ENCODE results near the gene TENM3. TPM values are rescaled to one million over a fixed set of nuclear protein-coding genes. Genes with fewer than 3 reads are reported as not detected.

The TENM3 gene
- total RNA-seq, 2 experiments from 2014 or later, result not detected

DNA sequence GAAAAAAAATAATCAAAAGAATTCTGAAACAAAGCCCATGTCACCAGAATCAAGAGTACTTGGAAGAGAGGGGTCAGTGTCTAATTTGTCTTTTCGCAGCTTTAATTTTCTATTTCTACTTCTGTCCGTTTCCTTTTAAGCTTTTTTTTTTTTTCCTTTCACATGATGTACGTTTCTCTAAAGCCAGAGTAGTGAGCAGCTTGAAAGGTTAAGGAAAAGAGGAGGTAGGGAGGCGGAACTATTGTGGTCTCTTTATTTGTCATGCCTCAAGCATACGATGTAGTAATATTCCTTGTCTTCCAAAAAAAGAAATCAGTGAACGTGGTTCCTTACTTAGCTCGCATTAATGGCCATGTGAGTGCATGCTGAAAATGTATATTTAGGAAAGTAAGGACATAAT lies 311.5 kb downstream of the TENM3 start:
- ChIA-PET CTCF (no interaction called here), POLR2A (no interaction called here)
- DNase-seq, result no peak
- peaks cover 3% of the 10 kb centered on the region for H3K27me3 Mint-ChIP-seq (ENCODE audit: low read depth)
- no peak for ATAC-seq
- no peaks in the 10 kb centered on the region for H3K4me1 Mint-ChIP-seq (ENCODE audit: low read depth)
- H3K36me3 Mint-ChIP-seq (ENCODE audit: low read depth), result no peaks in the 10 kb centered on the region
- no peaks in the 10 kb centered on the region for H3K9me3 Mint-ChIP-seq (ENCODE audit: insufficient read depth)
- no peak overlapping the region for H3K4me3 Mint-ChIP-seq
- H3K27ac Mint-ChIP-seq, result no peak overlapping the region

DNA sequence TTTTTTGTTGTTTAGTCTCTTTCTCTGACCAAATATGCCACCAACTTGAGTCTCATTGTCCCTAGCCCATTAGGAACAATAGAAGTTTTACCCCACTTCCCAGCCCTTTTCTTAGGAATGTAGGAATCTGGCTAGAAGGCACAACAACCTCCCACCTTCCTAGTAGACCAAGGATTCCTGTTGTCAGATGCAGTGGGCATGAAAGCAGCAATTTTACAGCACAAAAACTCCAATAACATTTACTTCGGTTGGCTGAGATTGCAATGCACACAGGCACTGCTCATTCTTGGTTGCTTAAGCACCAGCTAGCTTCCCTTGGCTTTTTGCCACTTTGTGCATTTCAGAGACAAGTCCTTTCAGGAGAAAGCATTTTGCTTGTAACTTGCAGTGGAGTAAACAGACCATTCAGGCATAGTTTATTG lies 312.8 kb downstream of the TENM3 start:
- no peaks in the 10 kb centered on the region for H3K36me3 Mint-ChIP-seq (ENCODE audit: low read depth)
- H3K27me3 Mint-ChIP-seq (ENCODE audit: low read depth), result peaks cover 4% of the 10 kb centered on the region
- no peak overlapping the region for H3K27ac Mint-ChIP-seq
- H3K9me3 Mint-ChIP-seq (ENCODE audit: insufficient read depth), result no peaks in the 10 kb centered on the region
- POLR2A ChIA-PET, result no interaction called here
- H3K4me3 Mint-ChIP-seq, result no peak overlapping the region
- DNase-seq, result no peak
- CTCF ChIA-PET, result no interaction called here
- ATAC-seq, result no peak
- no peaks in the 10 kb centered on the region for H3K4me1 Mint-ChIP-seq (ENCODE audit: low read depth)

- POLR2A ChIA-PET, result no interaction called here
- no peak for ATAC-seq
- H3K27me3 Mint-ChIP-seq (ENCODE audit: low read depth), result peaks cover 4% of the 10 kb centered on the region
- no peaks in the 10 kb centered on the region for H3K36me3 Mint-ChIP-seq (ENCODE audit: low read depth)
- no peak overlapping the region for H3K4me3 Mint-ChIP-seq
- no peak overlapping the region for H3K27ac Mint-ChIP-seq
- H3K9me3 Mint-ChIP-seq (ENCODE audit: insufficient read depth), result no peaks in the 10 kb centered on the region
- no peaks in the 10 kb centered on the region for H3K4me1 Mint-ChIP-seq (ENCODE audit: low read depth)
- CTCF ChIA-PET, result no interaction called here
- no peak for DNase-seq
Measured at GRCh38 chr4:182556580-182556979, 313.4 kb downstream of the TENM3 start.

GRCh38 chr4:182560358-182560757 lies 317.2 kb downstream of the TENM3 start:
- Mint-ChIP-seq H3K4me1 (ENCODE audit: low read depth) (no peaks in the 10 kb centered on the region), H3K27me3 (ENCODE audit: low read depth) (peaks cover 1% of the 10 kb centered on the region), H3K4me3 (no peak overlapping the region), H3K36me3 (ENCODE audit: low read depth) (no peaks in the 10 kb centered on the region), H3K27ac (no peak overlapping the region), H3K9me3 (ENCODE audit: insufficient read depth) (no peaks in the 10 kb centered on the region)
- CTCF ChIA-PET, result no interaction called here
- POLR2A ChIA-PET, result no interaction called here
- ATAC-seq (no peak), DNase-seq (no peak)

DNA sequence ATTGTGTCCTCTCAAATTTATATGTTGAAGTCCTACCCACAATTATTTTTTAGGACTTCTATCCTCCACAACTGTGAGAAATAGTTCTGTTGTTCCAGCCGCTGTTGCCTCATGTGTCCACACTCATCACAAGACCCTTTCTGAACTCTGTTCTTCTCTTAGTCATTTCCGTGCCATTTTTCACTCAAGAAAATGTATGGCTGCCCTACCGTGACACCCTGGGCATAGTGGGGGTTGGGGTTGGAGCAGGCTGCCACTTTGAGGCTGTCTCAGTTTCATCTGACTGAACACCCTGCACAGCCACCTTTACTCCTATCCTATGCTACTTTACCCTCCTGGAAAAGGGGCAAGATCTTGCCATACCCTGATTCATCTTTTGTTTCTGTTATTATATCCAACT lies 319.1 kb downstream of the TENM3 start:
- no peak for ATAC-seq
- no peaks in the 10 kb centered on the region for H3K36me3 Mint-ChIP-seq (ENCODE audit: low read depth)
- H3K4me3 Mint-ChIP-seq, result no peak overlapping the region
- H3K4me1 Mint-ChIP-seq (ENCODE audit: low read depth), result no peaks in the 10 kb centered on the region
- no peaks in the 10 kb centered on the region for H3K9me3 Mint-ChIP-seq (ENCODE audit: insufficient read depth)
- peaks cover 1% of the 10 kb centered on the region for H3K27me3 Mint-ChIP-seq (ENCODE audit: low read depth)
- no peak overlapping the region for H3K27ac Mint-ChIP-seq
- ChIA-PET CTCF (no interaction called here), POLR2A (no interaction called here)
- DNase-seq, result no peak

DNA sequence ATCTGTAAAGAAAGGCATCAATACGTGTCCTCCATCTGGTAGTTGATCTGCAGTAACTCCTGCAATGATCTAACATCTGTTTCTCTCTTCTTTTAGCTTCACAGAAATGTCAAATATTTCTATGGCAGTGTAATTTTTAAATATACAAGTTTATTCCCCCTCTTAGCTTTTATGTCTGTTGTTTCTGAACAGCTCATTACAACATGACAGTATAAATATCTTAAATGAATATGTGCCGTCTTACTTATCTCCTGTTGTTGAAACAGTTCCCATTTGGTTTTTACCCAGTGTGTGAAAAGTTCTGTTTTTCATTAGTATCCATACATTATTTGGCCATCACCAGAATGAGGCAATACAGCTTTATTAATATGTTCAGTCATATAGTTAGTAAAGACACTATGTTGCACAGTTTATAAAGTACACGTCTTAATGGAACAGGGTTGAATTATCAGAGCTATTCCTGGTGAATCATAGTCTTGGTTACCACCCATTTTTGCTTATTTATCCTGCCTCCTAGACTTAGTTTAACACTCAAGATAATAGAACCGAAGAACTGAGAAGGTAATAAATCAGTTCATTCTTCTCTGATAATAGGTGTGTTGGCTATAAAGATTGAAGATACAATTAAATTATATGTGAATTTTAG lies 321.6 kb downstream of the TENM3 start:
- no peaks in the 10 kb centered on the region for H3K4me1 Mint-ChIP-seq (ENCODE audit: low read depth)
- H3K27ac Mint-ChIP-seq, result no peak overlapping the region
- CTCF ChIA-PET, result no interaction called here
- H3K27me3 Mint-ChIP-seq (ENCODE audit: low read depth), result peaks cover 1% of the 10 kb centered on the region
- POLR2A ChIA-PET, result no interaction called here
- H3K9me3 Mint-ChIP-seq (ENCODE audit: insufficient read depth), result no peaks in the 10 kb centered on the region
- no peaks in the 10 kb centered on the region for H3K36me3 Mint-ChIP-seq (ENCODE audit: low read depth)
- ATAC-seq (no peak), DNase-seq (no peak)
- no peak overlapping the region for H3K4me3 Mint-ChIP-seq

- Mint-ChIP-seq H3K27me3 (ENCODE audit: low read depth) (no peaks in the 10 kb centered on the region), H3K36me3 (ENCODE audit: low read depth) (no peaks in the 10 kb centered on the region), H3K4me1 (ENCODE audit: low read depth) (no peaks in the 10 kb centered on the region), H3K4me3 (no peak overlapping the region), H3K27ac (no peak overlapping the region), H3K9me3 (ENCODE audit: insufficient read depth) (no peaks in the 10 kb centered on the region)
- no peak for ATAC-seq
- DNase-seq, result no peak
- CTCF ChIA-PET, result no interaction called here
- POLR2A ChIA-PET, result no interaction called here
Measured at GRCh38 chr4:182567119-182567518, 323.9 kb downstream of the TENM3 start.

GRCh38 chr4:182569561-182569960 lies 326.4 kb downstream of the TENM3 start:
- CTCF ChIA-PET, result no interaction called here
- no peak for DNase-seq
- H3K4me1 Mint-ChIP-seq (ENCODE audit: low read depth), result no peaks in the 10 kb centered on the region

GRCh38 chr4:182574706-182575105 lies 331.5 kb downstream of the TENM3 start:
- Mint-ChIP-seq H3K27me3 (ENCODE audit: low read depth) (no peaks in the 10 kb centered on the region), H3K27ac (no peak overlapping the region), H3K9me3 (ENCODE audit: insufficient read depth) (no peaks in the 10 kb centered on the region), H3K4me3 (no peak overlapping the region), H3K4me1 (ENCODE audit: low read depth) (no peaks in the 10 kb centered on the region), H3K36me3 (ENCODE audit: low read depth) (no peaks in the 10 kb centered on the region)
- no peak for ATAC-seq
- no peak for DNase-seq
- CTCF ChIA-PET, result interaction anchor here (0.7 kb wide), 1 partner anchor 33 kb away, joined by 3 read pairs; no protein-coding TSS in a partner anchor
- POLR2A ChIA-PET, result no interaction called here

More at GRCh38 chr4:182569561-182569960, 326.4 kb downstream of the TENM3 start:
- Mint-ChIP-seq H3K9me3 (ENCODE audit: insufficient read depth) (no peaks in the 10 kb centered on the region), H3K27me3 (ENCODE audit: low read depth) (no peaks in the 10 kb centered on the region), H3K27ac (no peak overlapping the region), H3K36me3 (ENCODE audit: low read depth) (no peaks in the 10 kb centered on the region), H3K4me3 (no peak overlapping the region)
- ATAC-seq, result no peak
- POLR2A ChIA-PET, result no interaction called here

- DNase-seq (no peak), ATAC-seq (no peak)
- CTCF ChIA-PET, result no interaction called here
- Mint-ChIP-seq H3K36me3 (ENCODE audit: low read depth) (no peaks in the 10 kb centered on the region), H3K4me3 (no peak overlapping the region), H3K4me1 (ENCODE audit: low read depth) (no peaks in the 10 kb centered on the region), H3K27ac (no peak overlapping the region), H3K27me3 (ENCODE audit: low read depth) (no peaks in the 10 kb centered on the region), H3K9me3 (ENCODE audit: insufficient read depth) (no peaks in the 10 kb centered on the region)
- POLR2A ChIA-PET, result no interaction called here
Measured at GRCh38 chr4:182575225-182575624, 332.0 kb downstream of the TENM3 start.

DNA sequence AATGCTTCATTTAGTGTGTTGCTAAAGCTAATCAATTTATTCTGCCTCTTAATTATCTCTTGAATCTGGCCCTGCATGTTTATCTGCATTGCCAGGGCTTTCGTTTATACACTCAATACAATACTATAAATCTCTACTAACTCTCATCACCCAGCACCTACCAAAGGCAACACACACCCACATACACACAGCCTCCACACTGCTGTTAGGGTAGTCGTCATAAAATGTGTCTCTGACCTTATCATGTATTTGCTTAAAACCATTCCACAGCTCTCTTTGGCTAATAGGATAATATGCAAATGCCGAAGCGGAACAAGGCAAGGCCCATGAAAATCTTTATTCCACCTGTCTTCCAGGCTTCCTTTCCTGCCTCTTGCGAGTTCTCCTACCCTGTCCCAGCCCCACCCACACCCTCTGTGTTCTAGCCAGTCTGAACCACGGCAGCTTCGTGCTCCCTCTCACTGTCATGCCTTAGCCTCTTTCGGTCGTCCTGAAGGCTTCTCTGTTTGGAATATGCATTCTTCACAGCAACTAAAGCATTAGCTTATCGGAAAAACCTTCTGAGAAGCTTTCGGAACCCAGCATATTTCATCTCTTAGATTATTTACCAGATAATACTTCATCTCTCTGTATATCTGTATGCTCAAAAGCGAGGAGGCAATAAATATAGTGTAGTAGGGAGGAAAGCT lies 333.5 kb downstream of the TENM3 start:
- ChIA-PET CTCF (no interaction called here), POLR2A (no interaction called here)
- Mint-ChIP-seq H3K27me3 (ENCODE audit: low read depth) (no peaks in the 10 kb centered on the region), H3K27ac (no peak overlapping the region), H3K9me3 (ENCODE audit: insufficient read depth) (no peaks in the 10 kb centered on the region), H3K4me1 (ENCODE audit: low read depth) (no peaks in the 10 kb centered on the region), H3K4me3 (no peak overlapping the region), H3K36me3 (ENCODE audit: low read depth) (no peaks in the 10 kb centered on the region)
- no peak for DNase-seq
- no peak for ATAC-seq

- CTCF ChIA-PET, result no interaction called here
- Mint-ChIP-seq H3K27ac (no peak overlapping the region), H3K9me3 (ENCODE audit: insufficient read depth) (no peaks in the 10 kb centered on the region), H3K27me3 (ENCODE audit: low read depth) (no peaks in the 10 kb centered on the region), H3K36me3 (ENCODE audit: low read depth) (no peaks in the 10 kb centered on the region), H3K4me1 (ENCODE audit: low read depth) (no peaks in the 10 kb centered on the region), H3K4me3 (no peak overlapping the region)
- no peak for ATAC-seq
- POLR2A ChIA-PET, result no interaction called here
- no peak for DNase-seq
Measured at GRCh38 chr4:182577411-182577810, 334.2 kb downstream of the TENM3 start.

DNA sequence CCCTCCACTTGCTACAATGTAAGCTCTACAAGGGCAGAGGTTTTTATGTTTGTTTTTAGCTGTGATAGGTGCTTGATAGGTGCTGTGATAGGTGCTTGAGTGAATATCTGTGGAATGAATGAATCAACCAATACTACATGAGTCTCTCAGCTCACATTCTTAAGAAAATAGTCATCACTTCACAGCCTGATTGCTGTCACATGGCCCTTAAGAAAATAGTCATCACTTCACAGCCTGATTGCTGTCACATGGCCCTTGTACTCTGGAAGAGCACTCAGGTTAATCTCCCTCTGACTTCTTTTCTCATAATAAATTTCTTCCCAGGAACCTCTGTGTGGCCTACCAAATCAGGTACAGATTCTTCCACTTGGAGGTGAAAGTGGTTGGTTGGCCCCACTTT lies 335.2 kb downstream of the TENM3 start:
- no peaks in the 10 kb centered on the region for H3K4me1 Mint-ChIP-seq (ENCODE audit: low read depth)
- POLR2A ChIA-PET, result no interaction called here
- H3K4me3 Mint-ChIP-seq, result no peak overlapping the region
- no peak for DNase-seq
- no peak for ATAC-seq
- no peak overlapping the region for H3K27ac Mint-ChIP-seq
- no peaks in the 10 kb centered on the region for H3K27me3 Mint-ChIP-seq (ENCODE audit: low read depth)
- no peaks in the 10 kb centered on the region for H3K9me3 Mint-ChIP-seq (ENCODE audit: insufficient read depth)
- CTCF ChIA-PET, result no interaction called here
- no peaks in the 10 kb centered on the region for H3K36me3 Mint-ChIP-seq (ENCODE audit: low read depth)

Measured in activated CD8-positive, alpha-beta T cell treated with anti-CD3 and anti-CD28 coated beads, Interleukin-2, amount 10 ng/mL, durations not matched to agents 7 days and 5 days (primary cell).